GM21723 (cell line): Measurements from ENCODE around the gene LAMP2.

Experiments used
- ATAC-seq: cut with Tn5 transposase; IDR thresholded peaks from one replicate; pipeline ENCODE4 v1.9.1; 2021; ENCODE audit warnings: mild to moderate bottlenecking, moderate library complexity; ENCODE audit not compliant: unreplicated experiment

LAMP2 gene

DNA sequence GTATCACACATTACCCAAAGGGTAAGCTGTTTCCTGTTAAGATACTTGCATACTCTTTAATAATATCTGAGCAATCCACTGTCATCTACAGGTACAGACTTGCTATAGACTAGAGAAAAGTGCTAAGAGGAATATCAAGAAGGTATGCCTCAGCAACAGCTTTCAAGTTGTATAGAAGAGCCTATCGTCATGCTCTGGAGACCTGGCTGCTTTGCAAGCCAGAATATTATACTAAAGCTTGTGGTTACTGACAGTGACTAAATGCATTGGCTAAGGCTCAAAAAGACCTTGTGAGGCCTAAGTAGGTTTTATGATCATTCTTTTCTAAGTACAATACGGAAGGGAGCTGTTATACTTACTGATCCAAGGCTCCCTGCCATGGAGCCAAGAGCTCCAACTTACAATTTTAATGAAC, 11.3 kb downstream of the LAMP2 start:
- peak; percentile 94 for ATAC-seq

DNA sequence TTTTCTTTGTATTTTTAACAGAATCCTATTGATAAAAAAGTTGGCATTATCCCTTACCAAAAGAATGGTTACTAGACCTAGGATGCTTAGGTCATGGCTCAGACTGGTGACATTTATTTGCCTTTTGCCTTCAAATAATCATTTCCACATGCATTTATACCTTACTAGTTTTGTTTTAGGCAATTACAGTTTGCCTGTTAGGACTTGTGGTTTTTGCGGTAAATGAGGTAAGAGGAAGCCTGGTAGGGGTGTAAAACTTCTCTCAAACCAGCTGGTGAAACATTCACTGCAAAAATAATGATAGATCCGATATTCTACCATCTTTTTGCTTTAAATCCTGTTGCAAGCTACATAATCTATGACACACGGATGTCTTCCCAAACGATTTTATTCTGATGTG, 12.1 kb downstream of the LAMP2 start:
- no peak for ATAC-seq

DNA sequence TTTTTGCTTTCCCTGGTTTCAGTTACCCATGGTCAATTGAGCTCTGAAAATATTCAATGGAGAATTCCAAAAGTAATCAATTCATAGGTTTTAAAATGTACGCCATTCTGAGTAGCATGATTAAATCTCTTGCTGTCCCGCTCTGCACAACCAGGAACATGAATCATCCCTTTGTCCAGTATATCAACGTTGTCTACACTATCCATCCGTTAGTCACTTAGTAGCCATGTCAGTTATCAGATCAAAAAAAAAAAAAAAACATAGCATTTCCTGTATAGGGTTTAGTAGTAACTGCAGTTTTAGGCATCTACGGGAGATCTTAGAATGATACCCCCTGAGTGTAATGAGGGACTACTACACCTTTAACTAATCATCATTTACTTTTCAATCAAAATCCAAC, 15.1 kb downstream of the LAMP2 start:
- no peak for ATAC-seq

DNA sequence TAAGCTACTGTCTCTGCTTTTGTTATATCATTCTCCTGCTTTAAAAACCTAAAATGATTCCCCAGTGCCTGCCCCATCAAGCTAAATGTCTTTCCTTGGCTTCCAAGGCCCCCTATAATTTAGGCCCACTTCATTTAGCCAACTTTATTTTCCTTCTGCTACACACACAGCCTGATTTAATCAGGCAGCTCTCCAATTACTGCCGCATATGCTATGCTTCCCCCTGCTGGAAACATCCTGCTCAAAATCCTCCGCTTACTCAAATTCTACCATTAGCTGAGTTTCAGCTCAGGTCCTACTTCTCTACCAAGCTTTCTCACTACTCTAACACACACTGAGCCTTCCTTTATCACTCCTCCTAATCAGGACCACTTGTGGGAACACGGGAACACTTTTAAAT, 17.0 kb downstream of the LAMP2 start:
- ATAC-seq: no peak

DNA sequence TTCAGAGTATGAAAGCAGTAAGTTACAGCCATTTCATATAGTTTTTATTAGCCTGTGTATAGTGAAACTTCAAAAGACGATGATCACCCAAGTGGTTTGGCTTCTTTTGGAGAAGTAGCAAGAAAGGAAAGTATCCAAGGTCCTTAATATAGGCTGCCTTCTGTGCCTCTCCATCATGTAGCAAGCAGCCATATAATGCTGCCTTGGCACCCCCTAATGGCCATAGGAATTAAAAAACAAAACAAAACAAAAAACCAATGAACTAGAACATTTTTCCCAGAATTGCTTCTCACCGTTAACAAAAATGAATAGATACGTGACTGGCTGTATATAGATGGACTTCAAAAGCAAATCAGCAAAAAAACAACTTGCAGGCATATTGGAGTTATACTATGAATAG, 18.9 kb downstream of the LAMP2 start:
- ATAC-seq: no peak

DNA sequence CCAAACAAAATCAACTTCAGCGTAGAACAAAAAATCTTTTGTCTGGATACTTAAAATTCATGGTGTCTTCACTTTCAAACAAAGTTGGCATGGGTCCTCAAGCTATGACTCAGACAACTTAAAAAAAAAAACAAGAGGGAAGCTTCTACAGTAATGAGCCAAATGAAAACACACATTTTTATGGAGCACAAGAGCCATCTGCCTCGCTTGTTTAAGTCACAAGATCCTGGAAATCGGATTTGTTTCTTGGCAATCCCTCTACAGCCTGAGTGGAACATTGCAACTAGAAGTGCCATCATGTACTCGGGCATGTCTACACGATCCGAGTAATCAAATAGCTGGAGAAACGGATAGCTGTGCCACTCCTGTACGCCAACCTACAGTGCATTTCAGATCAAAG, 22.6 kb downstream of the LAMP2 start:
- ATAC-seq: no peak

DNA sequence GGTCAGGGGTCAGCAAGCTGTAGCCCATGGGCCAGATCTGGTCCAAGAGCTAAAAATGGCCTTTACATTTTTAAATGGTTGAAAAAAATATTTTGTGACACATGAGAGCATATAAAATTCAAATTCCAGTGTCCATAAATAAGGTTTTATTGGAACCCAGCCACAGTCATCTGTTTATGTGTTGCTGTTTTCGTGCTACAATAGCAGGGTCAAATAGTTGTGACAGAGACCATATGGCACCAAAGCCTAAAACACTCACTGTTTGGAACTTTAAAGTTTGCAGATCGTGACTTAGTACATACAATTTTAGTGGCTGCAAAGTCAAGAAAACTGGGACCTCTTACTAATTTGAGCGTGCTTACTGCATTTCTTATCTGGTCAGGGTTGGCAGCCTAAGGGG, 29.2 kb downstream of the LAMP2 start:
- ATAC-seq: no peak

DNA sequence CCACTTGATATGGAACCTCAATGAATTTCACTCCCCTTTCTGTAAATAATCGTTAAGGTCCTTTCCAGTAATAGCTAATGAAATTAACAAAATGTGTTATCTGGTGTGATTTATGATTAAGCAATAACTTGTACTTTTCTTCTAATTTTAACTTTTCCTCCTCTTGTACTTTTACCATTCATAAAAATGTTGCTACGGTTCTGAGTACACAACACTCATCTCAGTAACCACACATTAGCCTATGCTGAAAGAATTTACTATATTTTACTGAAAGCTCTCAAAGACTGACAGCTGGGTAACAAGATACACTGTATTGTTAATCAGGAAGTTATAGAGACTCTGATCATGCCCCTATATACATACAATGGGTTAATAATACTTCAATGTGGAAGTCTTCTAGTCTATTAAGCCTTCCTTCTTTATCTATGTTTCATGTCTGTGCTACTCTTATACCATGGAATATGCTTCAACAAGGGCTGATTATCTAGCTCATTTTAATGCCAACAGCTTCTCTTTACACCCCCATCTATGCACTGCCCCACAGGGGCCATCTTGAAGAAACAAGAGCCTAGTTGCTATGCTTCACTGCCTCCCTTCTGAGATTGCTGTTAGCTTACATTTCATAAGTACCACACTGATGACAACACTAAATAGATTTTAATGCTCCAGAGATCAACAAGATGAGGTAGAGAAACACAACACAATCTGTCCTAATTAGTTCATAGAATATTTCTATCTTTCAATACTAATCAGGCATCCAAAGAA, 39.1 kb downstream of the LAMP2 start:
- no peak for ATAC-seq

DNA sequence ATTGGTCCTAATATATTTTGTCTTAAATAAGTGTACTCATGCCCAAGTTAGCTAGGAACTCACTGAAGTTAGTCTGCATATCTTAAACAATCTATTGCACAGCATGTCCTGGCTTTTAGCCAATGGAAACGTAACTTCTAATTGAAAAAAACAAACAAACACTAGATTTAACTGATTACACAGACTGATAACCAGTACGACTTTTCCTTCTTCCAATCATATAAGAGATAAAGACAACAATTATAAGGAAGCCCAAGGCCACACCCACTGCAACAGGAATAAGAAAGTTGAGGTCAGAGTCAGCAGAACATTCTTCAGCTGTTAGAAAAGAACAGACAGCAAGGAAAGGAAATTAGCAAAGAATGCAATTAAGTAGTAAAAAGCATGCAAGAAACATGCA, 40.8 kb downstream of the LAMP2 start:
- ATAC-seq: no peak

DNA sequence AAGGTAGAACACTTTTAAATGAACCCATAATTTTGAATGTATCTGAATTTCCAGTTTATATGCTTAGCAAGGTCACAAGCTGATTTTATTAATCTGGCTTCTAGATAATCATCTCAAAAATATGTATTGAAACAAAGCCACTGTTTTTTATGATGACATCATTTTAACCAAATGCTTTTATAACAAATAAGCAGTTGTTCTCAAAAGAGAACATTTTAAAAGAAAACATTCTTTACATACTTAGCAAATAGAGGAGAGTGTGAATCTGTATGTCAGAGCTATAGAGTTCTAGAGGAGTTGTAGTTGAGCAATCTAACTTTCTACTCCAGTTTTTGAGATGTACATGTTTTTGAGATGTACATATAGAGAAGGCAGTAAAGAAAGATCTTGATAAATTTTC, 42.5 kb downstream of the LAMP2 start:
- ATAC-seq: no peak

DNA sequence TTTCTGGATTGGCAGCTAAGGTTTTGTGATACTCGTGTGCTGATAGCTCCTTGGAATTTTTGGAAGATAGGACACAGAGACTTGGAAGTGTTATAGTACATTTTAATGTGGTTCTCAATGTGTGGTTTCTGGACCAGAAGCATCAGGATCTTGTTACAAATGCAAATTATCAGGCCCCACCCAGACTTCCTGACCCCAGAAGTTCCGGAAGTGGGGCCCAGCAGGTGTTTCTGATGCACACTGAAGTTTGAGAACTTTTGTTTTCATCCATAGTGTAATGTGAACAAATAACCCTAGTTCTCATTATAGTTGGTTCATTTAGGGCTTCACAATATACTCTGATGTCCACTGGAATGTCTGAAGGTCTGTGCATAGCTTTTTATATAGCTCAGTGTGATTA, 49.6 kb downstream of the LAMP2 start:
- peak; percentile 57 for ATAC-seq

DNA sequence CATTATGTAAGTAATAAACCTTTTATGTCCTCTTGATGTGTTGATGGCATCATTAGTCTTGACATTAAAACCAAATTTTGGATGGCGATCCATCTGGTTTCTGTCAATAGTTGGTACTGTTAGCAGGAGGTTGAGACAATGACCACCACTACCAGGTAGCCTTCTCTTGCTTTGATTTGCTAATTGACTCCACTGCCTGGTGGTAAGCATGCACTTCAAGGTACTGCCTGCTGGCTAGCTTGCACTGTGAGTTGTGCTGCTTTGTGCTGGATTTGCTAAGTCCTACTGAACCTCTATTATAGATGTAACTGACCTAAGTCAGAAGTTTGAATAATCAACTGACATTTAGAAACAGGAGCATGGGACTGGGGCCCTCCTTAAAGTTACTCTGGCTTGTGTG, 60.9 kb downstream of the LAMP2 start:
- ATAC-seq: no peak

DNA sequence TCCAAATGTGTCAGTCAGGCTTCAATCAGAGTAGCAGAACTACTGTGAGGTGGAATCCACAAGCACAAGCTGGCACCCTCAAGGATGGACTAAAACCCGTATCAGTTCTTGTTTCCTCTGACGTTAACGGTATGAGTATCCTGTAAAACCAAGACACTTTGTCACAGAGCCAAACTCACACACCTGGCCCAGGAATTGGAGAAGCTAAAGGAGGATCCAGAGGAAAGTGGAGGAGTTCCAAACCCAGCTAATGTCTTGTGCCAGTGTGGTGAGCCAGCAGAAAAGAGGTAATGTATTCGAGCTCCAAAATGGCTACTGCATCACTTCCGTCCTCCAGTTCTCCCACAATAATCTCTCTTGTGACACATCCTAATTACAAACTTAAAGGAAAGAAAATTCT, 62.5 kb downstream of the LAMP2 start:
- no peak for ATAC-seq

DNA sequence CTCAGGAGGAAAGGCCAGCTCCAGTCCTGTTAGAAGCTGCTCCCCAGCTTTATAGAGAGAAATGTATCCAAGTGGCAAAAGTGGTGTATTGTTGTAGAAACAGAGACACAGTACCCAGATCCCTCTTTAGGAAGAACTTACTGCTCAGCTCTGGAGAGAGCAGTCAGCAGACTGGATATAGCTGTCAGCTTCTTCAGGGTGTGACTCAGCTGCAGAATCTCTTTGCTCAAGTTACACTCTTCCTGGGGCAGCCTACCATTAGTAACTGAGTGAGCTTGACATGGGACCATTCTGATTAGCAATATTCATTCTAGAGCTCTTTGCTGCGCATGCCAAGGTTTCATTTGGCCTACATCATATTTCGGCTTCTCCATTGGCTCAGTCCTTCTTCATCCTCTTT, 66.7 kb downstream of the LAMP2 start:
- no peak for ATAC-seq

DNA sequence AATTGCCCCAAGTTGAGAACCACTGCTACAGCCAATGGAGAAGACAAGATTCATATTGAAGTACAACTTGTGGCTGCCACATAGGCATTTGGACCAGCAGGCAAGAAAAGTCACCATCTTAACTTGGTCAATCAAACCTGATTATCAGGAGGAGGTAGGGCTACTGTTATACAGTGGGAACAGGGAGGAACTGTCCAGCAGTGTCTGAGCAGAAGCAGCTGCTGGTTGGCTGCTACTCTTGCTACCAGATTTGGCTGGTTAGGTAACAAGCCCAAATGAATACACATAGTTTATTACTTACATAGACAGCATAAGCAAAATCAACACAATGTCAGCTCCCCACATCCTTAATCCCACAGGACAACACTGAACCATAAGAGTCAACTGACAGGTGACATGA, 67.8 kb downstream of the LAMP2 start:
- no peak for ATAC-seq

DNA sequence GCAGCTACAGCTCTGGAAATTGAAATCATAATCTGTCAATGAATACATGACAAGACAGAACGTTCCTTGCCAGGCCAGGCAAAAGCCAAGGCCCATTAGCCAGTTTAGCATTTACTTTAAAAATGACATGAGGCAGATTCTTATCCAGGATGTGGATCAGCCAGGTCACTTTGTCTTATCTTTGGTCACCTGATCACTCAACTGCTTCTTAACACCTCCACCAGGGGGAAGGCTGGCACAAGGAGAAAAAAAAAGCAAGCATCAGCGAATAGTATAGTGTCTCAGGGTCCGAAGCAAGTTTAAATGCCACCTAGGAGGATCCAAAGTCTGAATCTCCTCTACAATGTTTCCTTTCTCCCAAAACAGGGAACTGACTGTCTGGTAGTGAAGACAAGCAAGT, 88.4 kb downstream of the LAMP2 start:
- no peak for ATAC-seq

DNA sequence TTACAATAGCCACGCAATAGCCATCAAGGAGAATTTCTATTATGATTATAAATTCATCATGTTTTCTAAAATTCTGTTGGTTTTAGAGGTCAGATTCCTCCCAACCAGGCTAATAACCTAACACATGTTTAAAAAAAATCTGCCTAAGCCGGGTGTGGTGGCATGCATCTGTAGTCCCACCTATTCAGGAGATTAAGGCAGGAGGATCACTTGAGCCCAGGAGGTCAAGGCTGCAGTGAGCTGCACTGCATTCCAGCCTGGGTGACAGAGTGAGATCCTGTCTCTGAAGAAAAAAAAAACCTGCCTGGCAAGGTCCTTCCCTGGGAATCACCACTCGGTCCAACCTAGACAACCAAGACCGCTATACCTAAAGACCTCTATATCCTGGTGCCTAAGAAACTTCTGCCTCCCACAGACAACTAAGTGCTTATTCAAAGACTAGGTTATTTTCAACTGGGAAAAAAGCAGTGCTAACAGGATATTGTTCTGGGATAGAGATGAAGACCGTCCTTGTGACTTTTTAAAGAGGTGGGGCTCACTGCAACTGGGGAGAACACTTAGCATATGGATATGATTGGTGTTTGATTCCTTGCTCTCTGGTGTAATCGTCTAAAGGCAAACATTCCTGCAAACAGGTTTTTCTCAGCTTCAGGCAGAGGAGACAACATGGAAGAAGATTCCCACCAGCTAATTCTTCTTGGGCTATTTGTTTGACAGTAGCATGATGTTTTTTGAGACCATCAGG, 89.0 kb downstream of the LAMP2 start:
- ATAC-seq: no peak

DNA sequence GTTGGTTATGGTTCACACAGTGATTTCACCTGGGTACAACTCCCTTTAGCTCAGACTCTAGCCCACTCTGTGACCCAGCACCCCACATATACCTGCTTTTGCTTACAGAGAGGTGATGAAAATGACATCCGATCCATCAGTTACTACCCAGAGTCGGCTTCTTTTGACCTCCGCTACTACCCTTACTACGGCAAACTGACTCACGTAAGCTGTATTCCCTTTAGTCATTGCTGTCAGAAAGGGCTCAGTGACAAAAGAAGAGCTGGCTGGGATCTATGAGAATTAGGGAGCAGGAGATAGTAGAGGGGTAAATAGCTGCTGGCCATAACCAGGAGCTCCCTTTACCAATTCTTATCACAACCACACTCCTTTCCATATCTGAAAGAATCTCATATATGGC, 90.5 kb downstream of the LAMP2 start:
- ATAC-seq: no peak
